WERI-Rb-1 (cell line): ENCODE data around the gene TNFRSF17.

ENCODE experiments used
- DNase-seq: peaks from one replicate; pipeline ENCODE4 v3.0.0-alpha.2; 2020
- H3K27ac ChIP-seq: fragments of 250-450 bp; sonication (Bioruptor Pico); 2 replicates; pipeline ENCODE4 v1.5.1; 2020; ENCODE audit warnings: mild to moderate bottlenecking, moderate library complexity
- H3K27me3 ChIP-seq: fragments of 250-450 bp; sonication (Bioruptor Pico); 2 replicates; pipeline ENCODE4 v1.5.1; 2021; ENCODE audit warnings: mild to moderate bottlenecking, low read depth, moderate library complexity; ENCODE audit not compliant: insufficient read depth, severe bottlenecking
- H3K36me3 ChIP-seq: fragments of 250-450 bp; sonication (Bioruptor Pico); 2 replicates; pipeline ENCODE4 v1.5.1; 2020; ENCODE audit warnings: mild to moderate bottlenecking, moderate library complexity
- H3K4me3 ChIP-seq: 2 replicates; pipeline ENCODE4 v1.5.1; 2011; ENCODE audit warnings: low read depth, mild to moderate bottlenecking, control low read depth, low read length
- H3K9me3 ChIP-seq: fragments of 250-450 bp; sonication (Bioruptor Pico); 2 replicates; pipeline ENCODE4 v1.5.1; 2021; ENCODE audit warnings: mild to moderate bottlenecking, moderate library complexity; ENCODE audit not compliant: severe bottlenecking
- TF ChIP-seq, protein P1 (sequence below): IDR thresholded peaks from 2 replicates; pipeline ENCODE4 v1.5.1; 2011; ENCODE audit warnings: low read depth, mild to moderate bottlenecking, control low read depth, inconsistent platforms, low read length

TNFRSF17 gene

DNA sequence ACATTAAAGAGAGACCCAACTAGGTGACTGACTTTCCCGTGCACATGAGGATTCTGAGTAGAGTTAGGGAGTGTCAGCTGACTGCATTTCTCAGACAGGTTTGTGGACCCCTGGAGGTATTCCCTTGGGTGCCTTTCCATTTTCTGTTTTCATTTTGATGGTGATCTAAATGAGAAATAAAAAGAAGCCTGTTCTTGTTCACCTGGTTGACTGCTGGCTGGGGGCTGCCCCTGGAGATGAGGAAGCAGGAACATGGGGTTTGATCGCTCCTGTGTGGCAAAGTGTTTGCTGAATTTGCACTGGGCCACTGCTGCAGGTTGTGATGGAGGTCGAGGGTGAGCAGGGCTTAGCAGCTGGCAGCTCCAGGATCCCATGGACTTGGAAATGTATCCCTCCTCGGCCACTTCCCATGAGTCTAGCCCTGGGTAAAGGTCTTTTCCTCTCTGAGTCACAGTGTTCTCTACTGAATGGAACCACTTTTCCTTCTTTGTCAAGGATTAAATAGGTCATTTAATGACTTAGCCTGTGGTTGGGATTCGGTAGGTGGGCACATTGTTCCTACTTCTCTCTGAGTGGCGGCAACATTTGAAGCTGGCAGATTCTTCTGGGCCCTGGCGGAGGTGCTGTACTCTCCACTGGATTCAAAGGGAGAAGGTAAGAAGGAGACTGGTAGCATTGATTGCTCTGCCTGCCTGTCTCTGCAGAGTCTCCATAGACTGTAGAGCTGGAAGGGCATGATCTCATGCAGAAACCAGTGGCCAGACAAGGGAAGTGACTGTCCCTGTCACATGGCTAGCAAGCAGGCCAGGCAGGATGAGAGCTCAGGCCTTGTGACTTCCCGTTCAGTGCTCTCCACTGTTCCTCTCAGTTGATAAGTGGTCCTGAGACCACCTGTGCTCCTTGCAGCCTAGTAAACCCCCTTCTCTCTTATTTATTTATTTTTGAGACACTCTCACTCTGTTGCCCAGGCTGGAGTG is 29.4 kb downstream of the TNFRSF17 start:
- no peaks in the 10 kb centered on the region for H3K9me3 ChIP-seq
- no peaks in the 10 kb centered on the region for H3K36me3 ChIP-seq
- no peak overlapping the region for H3K4me3 ChIP-seq
- DNase-seq, result no peak
- peak overlapping the region; percentile 56 for H3K27ac ChIP-seq
- TF ChIP-seq, protein P1, sequence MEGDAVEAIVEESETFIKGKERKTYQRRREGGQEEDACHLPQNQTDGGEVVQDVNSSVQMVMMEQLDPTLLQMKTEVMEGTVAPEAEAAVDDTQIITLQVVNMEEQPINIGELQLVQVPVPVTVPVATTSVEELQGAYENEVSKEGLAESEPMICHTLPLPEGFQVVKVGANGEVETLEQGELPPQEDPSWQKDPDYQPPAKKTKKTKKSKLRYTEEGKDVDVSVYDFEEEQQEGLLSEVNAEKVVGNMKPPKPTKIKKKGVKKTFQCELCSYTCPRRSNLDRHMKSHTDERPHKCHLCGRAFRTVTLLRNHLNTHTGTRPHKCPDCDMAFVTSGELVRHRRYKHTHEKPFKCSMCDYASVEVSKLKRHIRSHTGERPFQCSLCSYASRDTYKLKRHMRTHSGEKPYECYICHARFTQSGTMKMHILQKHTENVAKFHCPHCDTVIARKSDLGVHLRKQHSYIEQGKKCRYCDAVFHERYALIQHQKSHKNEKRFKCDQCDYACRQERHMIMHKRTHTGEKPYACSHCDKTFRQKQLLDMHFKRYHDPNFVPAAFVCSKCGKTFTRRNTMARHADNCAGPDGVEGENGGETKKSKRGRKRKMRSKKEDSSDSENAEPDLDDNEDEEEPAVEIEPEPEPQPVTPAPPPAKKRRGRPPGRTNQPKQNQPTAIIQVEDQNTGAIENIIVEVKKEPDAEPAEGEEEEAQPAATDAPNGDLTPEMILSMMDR, result no peak
- no peaks in the 10 kb centered on the region for H3K27me3 ChIP-seq

GRCh38 chr16:11996433-11997330 is 31.7 kb downstream of the TNFRSF17 start:
- H3K36me3 ChIP-seq, result no peaks in the 10 kb centered on the region
- no peaks in the 10 kb centered on the region for H3K9me3 ChIP-seq
- H3K27me3 ChIP-seq, result no peaks in the 10 kb centered on the region
- no peak for DNase-seq
- TF ChIP-seq, protein P1, result no peak
- no peak overlapping the region for H3K4me3 ChIP-seq
- H3K27ac ChIP-seq, result no peak overlapping the region

- Histone ChIP-seq H3K27ac (no peak overlapping the region; the same call in 1 of the 2 replicates), H3K9me3 (no peaks in the 10 kb centered on the region), H3K4me3 (no peak overlapping the region), H3K27me3 (no peaks in the 10 kb centered on the region), H3K36me3 (no peaks in the 10 kb centered on the region)
- DNase-seq, result peak; percentile 67
- TF ChIP-seq, protein P1, result no peak
These were observed 35.0 kb downstream of the TNFRSF17 start for GRCh38 chr16:12000032-12000431.

GRCh38 chr16:12002447-12003006 is 37.5 kb downstream of the TNFRSF17 start:
- H3K36me3 ChIP-seq, result no peaks in the 10 kb centered on the region
- no peaks in the 10 kb centered on the region for H3K9me3 ChIP-seq
- no peaks in the 10 kb centered on the region for H3K27me3 ChIP-seq
- peak; percentile 91 for DNase-seq
- peak overlapping the region; percentile 80 for H3K27ac ChIP-seq
- H3K4me3 ChIP-seq, result peak overlapping the region; percentile 25
- TF ChIP-seq, protein P1, result no peak

GRCh38 chr16:12006637-12007036 is 41.6 kb downstream of the TNFRSF17 start:
- H3K36me3 ChIP-seq, result no peaks in the 10 kb centered on the region
- no peak for DNase-seq
- no peak overlapping the region for H3K27ac ChIP-seq
- TF ChIP-seq, protein P1, result no peak
- H3K9me3 ChIP-seq, result no peaks in the 10 kb centered on the region
- H3K4me3 ChIP-seq, result no peak overlapping the region
- no peaks in the 10 kb centered on the region for H3K27me3 ChIP-seq
